GM19239 (cell line): ENCODE results near the gene FAS.
A peak's percentile ranks its signal among the peaks of the same experiment; 100 is the strongest.

ENCODE experiments used
- DNase-seq: peaks from one replicate; pipeline ENCODE4 v3.0.0; 2011; ENCODE audit warnings: low spot score; ENCODE audit not compliant: insufficient read length
- FAIRE-seq: peaks from 2 replicates; lab custom pipeline; 2011; peaks lifted over from hg19 to GRCh38; lab: Jason Lieb, UNC

FAS gene

DNA sequence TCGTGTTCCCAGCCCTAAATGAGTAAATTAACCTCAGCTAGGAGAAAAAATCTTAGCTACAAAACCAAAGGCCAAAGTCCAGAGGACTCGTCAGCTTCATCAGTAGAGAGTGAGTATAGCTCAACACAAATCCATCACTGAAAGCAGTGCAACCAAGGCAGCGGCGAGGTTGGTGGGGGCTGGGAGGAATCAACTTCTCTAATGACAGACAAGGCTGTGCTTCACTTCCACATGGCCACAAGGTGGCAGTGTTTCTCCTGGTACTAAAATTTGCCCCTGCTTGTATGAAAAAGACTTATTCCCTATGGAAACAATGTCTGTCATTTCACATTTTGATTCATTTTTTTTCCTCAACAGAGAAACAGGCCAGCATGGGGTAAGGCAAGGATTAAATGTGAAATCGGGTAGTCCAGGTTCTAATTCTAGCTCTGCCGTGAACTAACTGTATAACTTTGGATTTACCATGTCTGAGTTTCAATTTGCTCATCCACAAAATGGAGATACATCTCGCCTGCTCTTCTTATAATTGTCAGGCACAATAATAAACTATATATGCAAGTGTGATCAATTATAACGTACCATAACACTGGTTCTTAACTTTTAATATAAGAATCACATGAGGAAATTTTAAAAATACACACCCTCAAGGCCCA, 39.3 kb downstream of the FAS start:
- peak; percentile 97 for FAIRE-seq
- peak; percentile 10 for DNase-seq

DNA sequence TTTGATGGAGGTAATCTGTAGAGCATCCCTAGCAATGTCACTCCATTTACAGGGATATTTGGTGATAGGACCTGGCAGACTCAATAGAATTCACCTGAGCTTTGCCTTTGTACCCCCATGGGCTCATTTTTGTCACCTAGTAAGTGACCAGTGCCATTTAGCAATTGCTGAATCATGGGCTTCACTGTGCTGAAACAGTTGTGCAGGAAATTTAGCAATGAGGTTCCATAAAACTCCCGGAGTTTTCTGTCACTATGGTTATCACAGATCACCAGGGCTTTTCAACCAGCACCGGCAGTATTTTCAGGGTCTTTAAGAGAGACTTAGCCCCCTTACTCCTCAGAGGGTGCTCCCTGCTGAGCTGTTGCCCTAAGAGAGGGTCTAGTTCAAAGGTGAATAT, 40.2 kb downstream of the FAS start:
- FAIRE-seq (peak; percentile 54), DNase-seq (no peak)

DNA sequence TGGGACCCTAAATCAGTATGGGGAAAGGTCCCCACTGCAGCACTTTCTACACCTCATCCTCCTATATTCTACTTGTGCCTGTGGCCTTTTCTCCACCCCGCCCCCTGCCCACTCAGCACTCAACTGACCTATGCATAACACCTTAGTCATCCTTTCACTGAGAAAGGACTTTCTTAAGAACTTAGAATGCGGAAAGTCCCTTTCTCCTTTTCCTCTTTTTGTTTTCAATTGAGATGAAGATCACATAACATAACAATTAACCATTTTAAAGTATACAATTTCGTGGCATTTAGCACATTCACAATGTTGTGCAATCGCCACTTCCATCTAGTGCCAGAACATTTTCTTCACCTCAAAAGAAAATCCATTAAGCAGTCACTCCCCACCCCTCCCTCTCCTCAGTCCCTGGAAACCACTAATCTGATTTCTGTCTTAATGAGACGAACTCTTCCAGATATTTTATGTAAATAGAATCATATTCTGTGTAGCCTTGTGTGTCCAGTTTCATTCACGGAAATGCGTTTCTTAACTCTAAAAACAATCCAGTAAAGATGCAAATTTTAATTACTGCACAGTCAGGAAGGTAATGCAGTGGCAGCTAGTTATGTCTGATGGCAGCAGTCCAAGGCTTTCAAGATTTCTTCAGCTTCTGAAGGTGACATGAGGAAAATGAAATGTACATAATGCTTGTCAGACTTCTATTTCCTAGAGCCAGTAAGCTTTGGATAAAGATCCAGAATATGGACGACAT, 41.7 kb downstream of the FAS start:
- FAIRE-seq (peak; percentile 64), DNase-seq (no peak)

DNA sequence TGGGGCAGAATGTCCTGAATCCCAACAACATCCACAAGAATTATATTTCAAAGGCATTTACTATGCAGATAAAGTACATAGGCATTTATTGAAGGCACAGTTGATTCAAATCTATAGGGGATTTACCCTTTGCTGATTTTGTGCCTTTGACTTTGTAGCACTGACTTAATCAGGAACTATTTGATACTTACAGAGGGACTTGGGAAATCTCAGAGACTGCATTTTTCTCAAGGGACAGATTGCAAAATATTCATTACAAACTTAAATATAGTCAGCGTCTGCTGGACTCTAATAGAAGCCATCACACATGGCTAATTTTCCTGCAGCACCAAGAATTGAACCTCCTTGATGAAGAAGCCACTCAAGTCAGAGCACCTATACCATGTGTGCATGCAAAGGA, 44.9 kb downstream of the FAS start:
- FAIRE-seq, result no peak

DNA sequence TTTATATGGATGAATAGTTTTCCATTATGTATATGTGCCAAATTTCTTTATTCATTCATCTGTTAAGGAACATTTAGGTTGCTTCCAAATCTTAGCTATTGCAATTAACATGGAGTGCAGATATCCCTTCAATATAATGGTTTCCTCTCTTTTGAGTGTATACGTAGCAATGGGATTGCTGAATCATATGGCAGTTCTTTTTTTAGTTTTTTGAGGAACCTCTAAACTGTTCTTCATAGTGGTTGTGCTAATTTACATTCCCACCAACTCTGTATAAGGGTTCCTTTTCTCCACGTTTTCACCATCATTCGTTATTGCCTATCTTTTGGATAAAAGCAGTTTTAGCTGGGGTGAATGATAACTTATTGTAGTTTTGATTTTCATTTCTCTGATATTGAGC, 46.5 kb downstream of the FAS start:
- FAIRE-seq (peak; percentile 55), DNase-seq (no peak)

More for the DNA sequence above, 44.9 kb downstream of the FAS start:
- no peak for DNase-seq

DNA sequence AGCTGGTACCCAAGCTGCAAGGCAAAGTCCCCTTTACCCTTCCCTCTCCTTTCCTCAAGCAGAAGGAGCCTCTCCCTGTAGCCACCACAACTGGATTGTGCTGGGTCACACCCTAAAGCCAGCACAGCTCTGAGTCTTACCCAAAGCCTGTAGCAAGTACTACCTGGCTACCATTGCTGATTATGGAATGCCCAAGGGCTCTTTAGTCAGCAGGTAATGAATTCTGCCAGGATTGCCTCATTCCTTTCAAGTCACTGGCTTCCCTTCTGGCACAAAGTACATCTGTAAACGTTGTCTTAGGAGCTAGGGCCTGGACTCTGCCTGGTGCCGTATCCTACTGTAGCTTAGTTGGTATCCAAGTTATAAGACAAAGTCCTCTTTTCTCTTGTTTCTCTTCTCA, 52.0 kb downstream of the FAS start:
- FAIRE-seq (no peak), DNase-seq (no peak)

DNA sequence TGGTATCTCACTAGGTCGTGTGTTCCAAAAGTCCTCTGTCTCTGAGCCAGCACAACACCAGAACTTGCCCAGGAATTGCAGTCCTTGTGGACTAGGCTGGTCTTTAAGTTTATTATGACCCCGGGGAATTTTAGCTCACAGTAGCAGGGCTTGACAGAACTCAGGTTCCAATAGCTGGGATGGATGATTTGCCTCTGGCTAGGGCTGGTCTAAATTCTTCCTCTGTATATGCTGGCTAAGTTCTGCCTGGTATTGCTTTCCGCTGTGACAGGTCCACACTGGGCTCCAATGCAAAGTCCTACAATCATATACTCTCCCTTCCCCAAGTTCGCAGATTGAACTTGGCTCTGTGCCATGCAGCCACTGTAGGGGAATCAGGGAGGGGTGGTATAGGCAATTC, 52.5 kb downstream of the FAS start:
- FAIRE-seq (no peak), DNase-seq (no peak)

DNA sequence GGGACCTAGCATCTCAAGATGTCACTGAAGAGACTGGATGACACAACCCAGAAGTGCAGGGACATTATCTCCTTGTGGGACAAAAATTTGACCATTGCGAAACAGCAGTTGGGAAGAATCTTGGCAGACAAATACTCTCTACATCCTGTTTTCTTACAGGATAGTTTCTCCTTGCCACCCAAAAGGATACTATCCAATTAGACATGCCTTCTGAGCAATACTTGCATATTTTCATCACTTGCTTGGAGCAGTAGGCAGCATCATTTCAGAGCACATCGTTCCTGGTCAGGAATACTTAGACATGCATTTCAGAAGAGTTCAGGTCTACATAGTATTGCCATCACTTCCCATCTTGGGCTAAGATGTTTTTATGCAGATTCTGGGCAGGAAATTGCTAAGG, 56.8 kb downstream of the FAS start:
- FAIRE-seq, result no peak

DNA sequence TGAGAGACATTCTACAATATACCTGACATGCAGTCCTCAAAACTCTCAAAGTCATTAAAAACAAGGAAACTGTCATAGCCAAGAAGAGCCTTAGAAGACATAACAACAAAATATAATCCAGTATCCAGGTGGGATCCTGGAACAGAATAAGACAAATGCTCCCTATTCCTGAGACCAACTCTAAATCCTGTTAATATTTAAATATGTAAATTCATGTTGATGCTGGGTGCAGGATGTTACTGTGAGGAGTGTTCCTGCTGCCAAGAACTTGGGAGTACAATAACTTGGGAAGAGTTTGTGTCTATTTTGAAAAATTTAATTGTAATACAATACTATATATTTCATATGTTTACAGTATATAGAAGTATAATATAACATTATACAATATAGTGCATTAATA, 61.0 kb downstream of the FAS start:
- DNase-seq, result no peak
- no peak for FAIRE-seq

More for the DNA sequence above, 56.8 kb downstream of the FAS start:
- DNase-seq, result no peak

DNA sequence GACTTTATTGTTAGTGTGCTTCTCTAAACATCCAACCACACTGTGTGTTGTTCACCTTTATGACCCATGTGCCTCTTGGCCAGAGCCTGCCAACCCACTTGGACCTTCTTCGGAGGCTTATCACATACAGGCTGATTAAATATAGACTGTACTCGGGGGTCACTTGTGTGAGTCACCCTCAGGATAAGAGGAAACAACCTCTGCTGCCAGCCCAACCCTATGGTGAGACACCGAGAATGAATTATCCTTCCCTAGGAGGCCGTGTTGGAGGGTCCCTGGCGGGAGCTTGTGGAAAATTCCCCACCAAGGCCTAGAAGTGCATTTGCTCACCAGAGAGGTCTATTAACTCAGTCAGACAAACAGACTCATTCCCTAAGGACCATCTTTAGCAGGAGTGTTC, 63.0 kb downstream of the FAS start:
- FAIRE-seq (no peak), DNase-seq (no peak)

DNA sequence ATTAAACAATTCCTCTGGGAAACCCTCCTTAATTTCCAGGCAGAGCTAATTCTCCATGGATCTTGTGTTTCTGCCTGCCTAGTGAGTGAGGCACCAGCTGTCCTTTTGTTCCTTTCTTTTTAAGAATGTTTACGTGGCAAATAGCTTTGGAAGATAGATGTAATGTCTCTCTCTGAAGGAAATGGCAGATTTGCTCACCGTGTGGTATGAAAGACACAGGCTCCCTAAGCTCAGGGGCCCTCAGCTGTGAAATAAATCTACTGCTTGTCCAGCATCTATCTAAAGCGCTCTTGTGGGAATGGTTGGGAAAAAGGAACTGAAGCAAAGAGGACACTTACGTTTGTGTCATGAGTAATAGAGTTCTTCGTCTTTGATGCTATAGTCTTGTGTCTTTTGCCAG, 64.6 kb downstream of the FAS start:
- FAIRE-seq, result no peak
- DNase-seq, result no peak

DNA sequence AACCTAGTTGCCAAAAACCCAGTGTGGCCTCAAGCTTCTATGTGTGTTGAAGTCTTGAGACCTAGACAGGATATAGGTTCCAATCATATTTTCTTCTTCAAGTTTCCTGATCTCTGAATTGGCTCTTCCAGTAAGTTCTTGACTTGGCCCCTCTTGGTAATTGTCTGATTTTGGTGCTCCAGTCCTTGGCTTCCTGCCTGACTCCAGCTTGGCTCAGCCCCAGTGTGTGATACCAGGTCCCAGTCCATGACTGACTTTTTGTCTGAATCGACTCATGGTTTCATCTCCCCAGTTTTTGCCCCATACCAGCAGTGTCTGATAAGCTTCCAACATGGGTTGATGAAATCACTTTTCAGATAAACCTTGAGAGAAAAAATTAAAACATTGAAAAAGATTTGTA, 72.3 kb downstream of the FAS start:
- DNase-seq (no peak), FAIRE-seq (no peak)

DNA sequence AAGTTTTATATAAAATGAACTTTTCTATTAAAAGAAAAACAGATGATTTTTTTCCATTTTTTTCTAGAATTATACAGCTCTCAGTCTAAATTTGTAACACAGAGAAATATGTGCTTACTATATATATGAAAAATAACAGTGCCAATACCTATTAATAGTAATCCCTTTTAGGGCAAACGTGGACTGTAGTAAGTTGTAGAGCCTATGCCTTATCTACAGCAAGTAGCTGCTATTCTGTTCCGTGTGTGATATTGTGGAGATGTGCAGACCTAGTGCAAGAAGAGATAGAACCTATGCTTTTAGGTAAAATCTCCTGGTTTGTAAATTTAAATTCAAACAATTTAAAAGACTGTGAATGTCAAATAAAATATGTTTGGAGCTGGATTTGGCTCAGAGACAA, 72.9 kb downstream of the FAS start:
- no peak for FAIRE-seq

DNA sequence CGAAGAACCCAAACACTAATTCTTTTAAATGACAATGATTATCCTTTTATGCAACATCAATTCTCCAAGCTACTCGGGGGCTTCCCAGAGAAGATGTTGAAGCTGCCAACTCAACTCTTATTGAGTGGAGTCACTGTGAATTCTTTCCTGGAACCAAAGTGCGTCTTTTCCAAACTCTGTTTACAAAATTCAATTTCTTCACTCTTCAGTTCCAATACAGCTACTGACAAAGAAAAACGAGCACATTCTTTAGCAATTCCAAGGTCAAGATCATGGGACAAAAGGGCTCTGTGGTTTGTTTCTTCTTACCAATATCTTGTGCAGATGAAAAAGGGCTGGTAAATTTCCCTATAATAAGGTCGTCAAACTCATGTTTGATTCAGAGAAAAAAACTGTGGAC, 74.2 kb downstream of the FAS start:
- DNase-seq, result no peak
- no peak for FAIRE-seq

More for the DNA sequence above, 72.9 kb downstream of the FAS start:
- no peak for DNase-seq
